NCI-H1436 treated with DMSO at 0.1 percent for 48 hours (cell line): ENCODE measurements around the gene HOXD12.
A peak's percentile ranks its signal among the peaks of the same experiment; 100 is the strongest.

ENCODE experiments used
- DNase-seq: peaks from one replicate; lab custom pipeline; 2025; lab: John Stamatoyannopoulos, UW

HOXD12 gene

GRCh38 chr2:176105730-176106580 lies 6.4 kb downstream of the HOXD12 start:
- no peak for DNase-seq

- DNase-seq, result peak; percentile 38
These were observed 7.3 kb downstream of the HOXD12 start, which contains the start of gene HOXD11 for GRCh38 chr2:176106581-176107539. HOXD11 (plus strand) TSS chr2:176107280; CDS start chr2:176107356, 76 bp downstream.

- no peak for DNase-seq
These were observed 8.2 kb downstream of the HOXD12 start for GRCh38 chr2:176107731-176108181.

GRCh38 chr2:176109192-176109901 lies 9.8 kb downstream of the HOXD12 start:
- no peak for DNase-seq

GRCh38 chr2:176109946-176110345 lies 10.4 kb downstream of the HOXD12 start:
- DNase-seq, result no peak

GRCh38 chr2:176110415-176111308 lies 11.1 kb downstream of the HOXD12 start:
- no peak for DNase-seq

GRCh38 chr2:176111309-176111663 lies 11.7 kb downstream of the HOXD12 start:
- DNase-seq, result no peak

GRCh38 chr2:176111846-176112374 lies 12.3 kb downstream of the HOXD12 start:
- DNase-seq, result no peak

GRCh38 chr2:176112375-176113302 lies 13.0 kb downstream of the HOXD12 start:
- no peak for DNase-seq

- DNase-seq, result no peak
These were observed 14.7 kb downstream of the HOXD12 start for GRCh38 chr2:176114120-176114929.

- DNase-seq, result no peak
These were observed 15.5 kb downstream of the HOXD12 start for GRCh38 chr2:176114930-176115625.

- no peak for DNase-seq
These were observed 16.6 kb downstream of the HOXD12 start, which contains the start of gene HOXD10 for GRCh38 chr2:176115883-176116813. HOXD10 (plus strand) TSS chr2:176116778; CDS start chr2:176116834, 56 bp downstream.

GRCh38 chr2:176117162-176117822 lies 17.7 kb downstream of the HOXD12 start:
- DNase-seq, result no peak

GRCh38 chr2:176117823-176118371 lies 18.3 kb downstream of the HOXD12 start:
- no peak for DNase-seq

GRCh38 chr2:176118601-176119339 lies 19.2 kb downstream of the HOXD12 start:
- no peak for DNase-seq
